Adrenal gland (tissue), 5 donors: Measurements from ENCODE around the gene PLEKHA5.

Experiments used
- CTCF ChIP-seq, 6 experiments: fragments of 450-650 bp in 4 of 6; fragments of 200-600 bp in 2 of 6; sonication (generic) in 1 of 6; IDR thresholded peaks; 1 replicate in 5 of 6; 2 replicates in 1 of 6; pipeline versions ENCODE4 v1.5.1 to v1.8.0; 2016 to 2021; ENCODE audit warnings: antibody characterized with exemption in 6 of 6, mild to moderate bottlenecking in 2 of 6, moderate library complexity in 1 of 6
- POLR2A ChIP-seq, 2 donors: fragments of 450-650 bp; IDR thresholded peaks; one replicate each; pipeline ENCODE4 v1.6.1; 2017; ENCODE audit warnings: antibody characterized with exemption in 2 of 2, mild to moderate bottlenecking in 2 of 2, moderate library complexity in 1 of 2
- donor health status: DM: no; HTN: no; CAD: no.

GRCh38 chr12:19303496-19303895 is 174.0 kb downstream of the PLEKHA5 start:
- TF ChIP-seq POLR2A (IDR thresholded peaks at IDR 0.05): no peak
- TF ChIP-seq CTCF (IDR thresholded peaks at IDR 0.05): no peak
